ENCODE data around the gene PKD2.
"Not testable (repeated sequence)": the region's sequence is repeated elsewhere in the genome, so short reads cannot be mapped to it uniquely, and the experiment has no call there.

PKD2 gene

GRCh38 chr4:88102026-88102425 lies 94.6 kb downstream of the PKD2 start:
- H3K4me3 ChIP-seq (ENCODE audit: low read depth, low read length), result no peak overlapping the region

GRCh38 chr4:88104902-88105610 lies 97.6 kb downstream of the PKD2 start:
- peak; percentile 34 for DNase-seq (ENCODE audit: low read depth, low spot score)
- TF ChIP-seq CTCF (IDR thresholded peaks at IDR 0.05; ENCODE audit: insufficient read depth, low read length, missing control alignments), result no peak
- POLR2A ChIA-PET, result no interaction called here
- CTCF ChIA-PET, result no interaction called here
- no peak overlapping the region for H3K4me3 ChIP-seq (ENCODE audit: low read depth, low read length)

More at GRCh38 chr4:88102026-88102425, 94.6 kb downstream of the PKD2 start:
- TF ChIP-seq CTCF (IDR thresholded peaks at IDR 0.05; ENCODE audit: insufficient read depth, low read length, missing control alignments), result no peak
- CTCF ChIA-PET, result no interaction called here
- DNase-seq (ENCODE audit: low read depth, low spot score), result no peak
- POLR2A ChIA-PET, result no interaction called here

GRCh38 chr4:88106205-88106604 lies 98.8 kb downstream of the PKD2 start:
- no peak for DNase-seq (ENCODE audit: low read depth, low spot score)
- ChIA-PET POLR2A (no interaction called here), CTCF (no interaction called here)
- H3K4me3 ChIP-seq (ENCODE audit: low read depth, low read length), result no peak overlapping the region
- TF ChIP-seq CTCF (IDR thresholded peaks at IDR 0.05; ENCODE audit: insufficient read depth, low read length, missing control alignments), result no peak

GRCh38 chr4:88107406-88108107 lies 100.1 kb downstream of the PKD2 start:
- TF ChIP-seq CTCF (IDR thresholded peaks at IDR 0.05; ENCODE audit: insufficient read depth, low read length, missing control alignments), result no peak
- DNase-seq (ENCODE audit: low read depth, low spot score), result no peak
- ChIA-PET POLR2A (no interaction called here), CTCF (no interaction called here)
- H3K4me3 ChIP-seq (ENCODE audit: low read depth, low read length), result no peak overlapping the region

GRCh38 chr4:88108108-88108465 lies 100.7 kb downstream of the PKD2 start:
- POLR2A ChIA-PET; H3K4me3 ChIP-seq (ENCODE audit: low read depth, low read length); DNase-seq (ENCODE audit: low read depth, low spot score); CTCF ChIA-PET: not testable (repeated sequence)

- no peak overlapping the region for H3K4me3 ChIP-seq (ENCODE audit: low read depth, low read length)
- POLR2A ChIA-PET, result no interaction called here
- no peak for TF ChIP-seq CTCF (IDR thresholded peaks at IDR 0.05; ENCODE audit: insufficient read depth, low read length, missing control alignments)
- CTCF ChIA-PET, result no interaction called here
- peak; percentile 17 for DNase-seq (ENCODE audit: low read depth, low spot score)
Observed at GRCh38 chr4:88108747-88109122, 101.3 kb downstream of the PKD2 start.

Data from AG04449 (cell line).